DOHH2 (cell line): ENCODE results near the gene NGF.

Source experiments
- H3F3A ChIP-seq: fragments of 200-600 bp; sonication (generic), shearing (Covaris generic); 2 replicates; pipeline ENCODE4 v1.6.0; 2016; ENCODE audit warnings: antibody characterized with exemption, mild to moderate bottlenecking; ENCODE audit not compliant: control insufficient read depth, insufficient read depth
- H3K27ac ChIP-seq: fragments of 200-600 bp; sonication (generic); 2 replicates; pipeline ENCODE4 v1.5.1; 2014; ENCODE audit warnings: low read depth, mild to moderate bottlenecking, low read length, moderate library complexity
- H3K27me3 ChIP-seq: fragments of 200-600 bp; sonication (generic); 2 replicates; pipeline ENCODE4 v1.6.1; 2014; ENCODE audit warnings: mild to moderate bottlenecking, low read length, mixed read lengths; ENCODE audit not compliant: control insufficient read depth
- H3K36me3 ChIP-seq: fragments of 200-600 bp; sonication (generic); 2 replicates; pipeline ENCODE4 v1.6.1; 2014; ENCODE audit warnings: mild to moderate bottlenecking, low read length, moderate library complexity, mixed read lengths; ENCODE audit not compliant: control insufficient read depth
- H3K4me1 ChIP-seq: fragments of 200-600 bp; sonication (generic); 2 replicates; pipeline ENCODE4 v1.6.1; 2014; ENCODE audit warnings: mild to moderate bottlenecking, low read length, mixed read lengths; ENCODE audit not compliant: control insufficient read depth
- H3K4me2 ChIP-seq: fragments of 200-600 bp; sonication (generic); 2 replicates; pipeline ENCODE4 v1.6.0; 2014; ENCODE audit warnings: mild to moderate bottlenecking, low read length, moderate library complexity
- H3K4me3 ChIP-seq: fragments of 200-600 bp; sonication (generic); 2 replicates; pipeline ENCODE4 v1.5.1; 2014; ENCODE audit warnings: mild to moderate bottlenecking, low read length, mixed read lengths
- H3K79me2 ChIP-seq: fragments of 200-600 bp; sonication (generic); 2 replicates; pipeline ENCODE4 v1.6.1; 2014; ENCODE audit warnings: mild to moderate bottlenecking, low read length, mixed read lengths; ENCODE audit not compliant: control insufficient read depth
- H3K9me2 ChIP-seq: fragments of 200-600 bp; sonication (generic); replicated peaks from 2 replicates; pipeline ENCODE4 v1.6.1; 2014; ENCODE audit warnings: mild to moderate bottlenecking, low read length, mixed read lengths; ENCODE audit not compliant: control insufficient read depth
- H3K9me3 ChIP-seq: fragments of 200-600 bp; sonication (generic); 2 replicates; pipeline ENCODE4 v1.6.1; 2014; ENCODE audit warnings: antibody characterized with exemption, low read length, mixed read lengths; ENCODE audit not compliant: control insufficient read depth, insufficient read depth
- H4K20me1 ChIP-seq: fragments of 200-600 bp; sonication (generic); 2 replicates; pipeline ENCODE4 v1.6.0; 2014; ENCODE audit warnings: low read depth, mild to moderate bottlenecking, antibody characterized with exemption, low read length, moderate library complexity; ENCODE audit not compliant: control insufficient read depth, insufficient read depth
- EZH2phosphoT487 ChIP-seq: fragments of 200-600 bp; sonication (generic); IDR thresholded peaks from 2 replicates; pipeline ENCODE4 v1.6.1; 2017; ENCODE audit warnings: borderline replicate concordance, mild to moderate bottlenecking, antibody characterized with exemption, low read length, moderate library complexity, mixed read lengths
- TF ChIP-seq, protein P1 (sequence below): fragments of 200-600 bp; sonication (generic); IDR thresholded peaks from one replicate; pipeline ENCODE4 v1.5.1; 2014; ENCODE audit warnings: antibody characterized with exemption, mild to moderate bottlenecking, low read depth, low read length; ENCODE audit not compliant: poor library complexity, severe bottlenecking

Gene NGF

DNA sequence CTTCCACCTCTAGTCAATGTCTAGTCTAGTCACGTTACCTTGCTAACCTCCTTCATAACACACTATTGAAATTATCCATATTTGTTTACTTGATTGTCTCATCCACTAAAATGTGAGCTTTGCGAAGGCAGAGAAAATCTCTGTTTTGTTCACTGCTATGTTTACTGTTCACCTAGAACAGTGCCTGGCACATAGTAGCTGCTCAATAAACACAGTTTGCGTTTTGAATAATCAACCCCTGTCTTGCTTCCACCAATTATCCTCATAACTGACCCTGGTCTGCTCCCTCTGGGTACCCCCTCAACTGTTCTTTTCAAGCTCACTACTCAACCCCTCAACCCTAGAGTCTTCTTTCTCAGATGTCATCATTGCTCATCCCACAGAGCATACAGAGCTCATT, 36.5 kb upstream of the NGF start:
- Histone ChIP-seq H3K27me3 (no peaks in the 10 kb centered on the region), H3K4me2 (no peak overlapping the region), H4K20me1 (no peaks in the 10 kb centered on the region), H3K79me2 (no peaks in the 10 kb centered on the region), H3K27ac (no peak overlapping the region), H3K4me1 (no peaks in the 10 kb centered on the region), H3K9me2 (no peaks in the 10 kb centered on the region), H3K4me3 (no peak overlapping the region), H3F3A (no peaks in the 10 kb centered on the region), H3K36me3 (no peaks in the 10 kb centered on the region), H3K9me3 (no peaks in the 10 kb centered on the region)
- TF ChIP-seq EZH2phosphoT487: no peak
- TF ChIP-seq, protein P1, sequence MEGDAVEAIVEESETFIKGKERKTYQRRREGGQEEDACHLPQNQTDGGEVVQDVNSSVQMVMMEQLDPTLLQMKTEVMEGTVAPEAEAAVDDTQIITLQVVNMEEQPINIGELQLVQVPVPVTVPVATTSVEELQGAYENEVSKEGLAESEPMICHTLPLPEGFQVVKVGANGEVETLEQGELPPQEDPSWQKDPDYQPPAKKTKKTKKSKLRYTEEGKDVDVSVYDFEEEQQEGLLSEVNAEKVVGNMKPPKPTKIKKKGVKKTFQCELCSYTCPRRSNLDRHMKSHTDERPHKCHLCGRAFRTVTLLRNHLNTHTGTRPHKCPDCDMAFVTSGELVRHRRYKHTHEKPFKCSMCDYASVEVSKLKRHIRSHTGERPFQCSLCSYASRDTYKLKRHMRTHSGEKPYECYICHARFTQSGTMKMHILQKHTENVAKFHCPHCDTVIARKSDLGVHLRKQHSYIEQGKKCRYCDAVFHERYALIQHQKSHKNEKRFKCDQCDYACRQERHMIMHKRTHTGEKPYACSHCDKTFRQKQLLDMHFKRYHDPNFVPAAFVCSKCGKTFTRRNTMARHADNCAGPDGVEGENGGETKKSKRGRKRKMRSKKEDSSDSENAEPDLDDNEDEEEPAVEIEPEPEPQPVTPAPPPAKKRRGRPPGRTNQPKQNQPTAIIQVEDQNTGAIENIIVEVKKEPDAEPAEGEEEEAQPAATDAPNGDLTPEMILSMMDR: no peak

- H3K4me2 ChIP-seq: no peak overlapping the region
- H3K27ac ChIP-seq: no peak overlapping the region
- H3K9me2 ChIP-seq: no peaks in the 10 kb centered on the region
- H3F3A ChIP-seq: no peaks in the 10 kb centered on the region
- no peaks in the 10 kb centered on the region for H4K20me1 ChIP-seq
- H3K4me1 ChIP-seq: no peaks in the 10 kb centered on the region
- H3K27me3 ChIP-seq: no peaks in the 10 kb centered on the region
- TF ChIP-seq EZH2phosphoT487: no peak
- TF ChIP-seq, protein P1: no peak
- no peak overlapping the region for H3K4me3 ChIP-seq
- no peaks in the 10 kb centered on the region for H3K79me2 ChIP-seq
- H3K36me3 ChIP-seq: no peaks in the 10 kb centered on the region
- H3K9me3 ChIP-seq: no peaks in the 10 kb centered on the region
Observed at GRCh38 chr1:115373305-115373704, 35.3 kb upstream of the NGF start.

GRCh38 chr1:115365738-115366137, 27.7 kb upstream of the NGF start:
- no peaks in the 10 kb centered on the region for H3K36me3 ChIP-seq
- H3K27ac ChIP-seq: no peak overlapping the region
- no peaks in the 10 kb centered on the region for H4K20me1 ChIP-seq
- no peaks in the 10 kb centered on the region for H3F3A ChIP-seq
- no peaks in the 10 kb centered on the region for H3K4me1 ChIP-seq
- TF ChIP-seq, protein P1: no peak
- TF ChIP-seq EZH2phosphoT487: no peak
- H3K4me2 ChIP-seq: no peak overlapping the region
- no peaks in the 10 kb centered on the region for H3K9me3 ChIP-seq
- no peaks in the 10 kb centered on the region for H3K27me3 ChIP-seq
- no peaks in the 10 kb centered on the region for H3K9me2 ChIP-seq
- H3K79me2 ChIP-seq: no peaks in the 10 kb centered on the region
- no peak overlapping the region for H3K4me3 ChIP-seq

DNA sequence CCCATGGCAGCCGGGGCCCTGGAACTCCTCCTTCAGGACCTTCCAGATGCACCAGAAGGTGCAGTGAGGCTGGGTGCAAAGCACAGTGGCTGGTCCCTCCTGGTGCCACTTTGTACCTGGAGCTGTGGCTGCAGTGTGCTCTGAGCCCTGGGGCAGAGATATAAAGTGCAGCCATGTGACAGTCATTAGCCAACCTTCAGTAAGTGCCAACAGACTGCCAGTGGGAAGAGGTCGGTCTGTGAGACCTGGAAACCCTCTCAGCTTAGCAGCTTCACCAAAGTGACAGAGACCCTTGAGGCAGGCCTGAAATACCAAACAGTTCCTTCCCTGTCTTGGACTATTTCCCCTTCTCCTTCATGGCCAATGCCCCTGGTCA, 26.7 kb upstream of the NGF start:
- no peaks in the 10 kb centered on the region for H4K20me1 ChIP-seq
- no peaks in the 10 kb centered on the region for H3K9me2 ChIP-seq
- no peaks in the 10 kb centered on the region for H3K79me2 ChIP-seq
- H3K27me3 ChIP-seq: no peaks in the 10 kb centered on the region
- H3K4me1 ChIP-seq: no peaks in the 10 kb centered on the region
- H3K9me3 ChIP-seq: no peaks in the 10 kb centered on the region
- H3K4me2 ChIP-seq: no peak overlapping the region
- no peak overlapping the region for H3K27ac ChIP-seq
- H3F3A ChIP-seq: no peaks in the 10 kb centered on the region
- no peaks in the 10 kb centered on the region for H3K36me3 ChIP-seq
- no peak for TF ChIP-seq EZH2phosphoT487
- TF ChIP-seq, protein P1: no peak
- H3K4me3 ChIP-seq: no peak overlapping the region
